Stimulated activated CD4-positive, alpha-beta T cell treated with anti-CD3 and anti-CD28 coated beads, Interleukin-2, amount 100 ng/mL, for 4 hours (primary cell): ENCODE results near the gene AKAP14.
"Not testable (repeated sequence)": the region's sequence is repeated elsewhere in the genome, so short reads cannot be mapped to it uniquely, and the experiment has no call there.

Source experiments
- DNase-seq: peaks from one replicate; pipeline ENCODE4 v3.0.0-alpha.2; 2020; ENCODE audit warnings: low read depth

The AKAP14 gene

DNA sequence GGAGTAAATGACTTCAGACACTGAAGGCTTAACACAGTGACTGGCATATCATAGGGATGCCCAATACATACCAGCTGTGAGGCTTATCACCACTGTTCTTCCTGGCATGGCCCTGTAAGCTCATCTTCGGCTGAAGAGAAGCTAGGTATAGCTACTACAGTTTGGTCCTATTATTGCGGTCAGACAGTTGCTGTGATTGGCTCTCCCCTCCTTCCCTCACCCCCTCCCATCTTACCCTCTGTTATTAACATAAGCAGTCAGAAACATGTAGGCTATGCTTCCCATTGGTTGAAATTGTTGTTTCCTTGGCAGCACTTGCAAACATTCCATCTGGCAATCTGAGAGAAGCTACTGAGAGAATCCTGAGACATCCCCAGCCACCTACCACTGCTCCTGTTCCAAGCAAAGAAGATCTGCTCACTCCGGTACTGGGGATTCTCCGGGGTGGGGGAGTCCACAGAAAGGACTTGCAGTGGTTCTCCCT is at the start of gene AKAP14:
TSS of gene AKAP14 (plus strand) at position 51 of the 484 bp plus-strand sequence. CDS start 7,331 bp downstream, outside the sequence.
- DNase-seq = no peak

DNA sequence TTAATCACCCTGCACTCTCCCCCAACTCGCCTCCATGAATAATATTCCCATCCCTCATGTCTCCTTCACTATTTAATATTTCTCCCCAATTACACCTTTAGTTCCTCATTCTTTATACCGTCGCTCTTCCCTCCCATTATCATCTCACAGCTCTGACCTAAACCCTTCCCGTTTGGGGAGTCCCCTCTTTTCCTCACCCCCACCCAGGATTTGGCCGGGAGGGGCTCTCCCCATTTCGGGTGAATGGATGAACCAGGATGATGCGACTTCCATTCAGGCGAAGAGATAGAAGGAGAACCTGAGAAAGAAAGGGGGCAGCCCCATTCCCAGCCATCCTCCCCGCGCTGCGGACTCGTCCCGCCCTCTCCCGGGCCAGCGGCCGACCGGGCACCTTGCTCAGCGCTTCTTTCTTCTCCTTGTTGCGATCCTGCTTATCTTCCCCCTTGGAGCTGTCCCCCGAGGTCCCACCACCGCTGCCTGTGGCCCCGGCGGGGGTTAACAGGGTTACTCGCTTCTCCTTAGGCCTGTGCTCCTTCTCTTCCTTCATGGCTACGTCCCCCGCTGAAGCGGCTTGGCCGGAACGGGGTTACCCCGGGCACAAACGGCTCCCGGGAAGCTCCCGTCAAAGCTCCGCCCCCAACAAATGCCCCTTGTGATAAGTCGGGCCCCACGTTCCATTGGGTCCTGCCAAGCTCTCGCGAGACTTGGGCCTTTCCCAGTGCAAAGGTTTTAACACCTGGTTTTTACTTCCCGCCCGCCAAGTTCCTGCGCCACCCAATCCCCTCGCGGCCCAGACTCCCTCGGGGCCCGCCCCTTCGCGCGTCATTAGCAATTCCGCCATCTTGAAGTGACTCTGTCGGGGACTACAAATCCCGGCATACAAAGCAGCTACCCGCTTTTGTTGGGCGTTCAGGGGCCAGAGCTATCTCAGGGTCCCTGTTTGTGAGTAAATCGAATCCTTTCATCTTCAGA is 43.0 kb upstream of the AKAP14 start, which contains the start of gene UPF3B:
TSS of gene UPF3B (minus strand) at position 582 of the 972 bp plus-strand sequence. CDS start at position 547, 35 bp downstream.
- DNase-seq = peak; percentile 91

DNA sequence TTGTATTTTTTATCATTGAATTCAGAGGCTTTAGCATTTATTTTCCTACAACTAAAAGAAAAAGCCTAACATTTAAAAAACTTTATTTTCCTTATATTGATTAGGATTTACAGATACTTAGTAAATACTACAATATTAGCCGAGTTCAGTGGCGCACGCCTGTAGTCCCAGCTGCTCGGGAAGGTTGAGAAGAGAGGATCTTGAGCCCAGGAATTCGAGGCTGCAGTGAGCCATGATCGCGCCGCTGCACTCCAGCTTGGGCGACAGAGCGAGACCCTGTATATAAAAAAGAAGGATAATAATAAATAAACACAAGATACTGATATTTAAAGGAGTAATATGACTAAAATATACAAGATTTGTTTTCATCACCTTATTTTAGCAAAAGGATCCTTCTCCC is 42.2 kb upstream of the AKAP14 start:
- no peak for DNase-seq

DNA sequence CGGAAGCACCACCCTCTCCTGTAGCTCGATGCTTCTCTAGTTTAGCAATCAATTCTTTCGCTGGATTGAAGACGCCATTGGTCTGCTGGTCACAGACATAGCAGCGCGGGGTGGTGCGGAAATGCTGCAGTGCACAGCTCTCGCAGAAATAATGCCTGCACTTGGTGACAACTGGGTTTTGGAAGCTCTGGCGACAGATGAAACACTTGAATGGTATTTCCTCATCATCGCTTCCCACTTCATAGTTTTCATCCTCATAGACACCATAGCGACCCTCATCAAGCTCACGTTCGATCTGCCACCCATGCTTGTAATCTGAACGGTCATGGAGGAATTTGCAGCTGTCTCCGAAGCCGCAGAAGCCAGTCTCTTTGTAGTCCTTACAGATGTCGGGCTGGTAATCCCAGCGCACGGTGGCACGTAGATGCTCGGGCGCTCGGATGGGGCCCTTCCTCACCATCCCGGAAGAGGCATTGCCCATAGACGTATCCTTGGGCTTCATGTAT is 25.0 kb upstream of the AKAP14 start:
- DNase-seq = no peak

DNA sequence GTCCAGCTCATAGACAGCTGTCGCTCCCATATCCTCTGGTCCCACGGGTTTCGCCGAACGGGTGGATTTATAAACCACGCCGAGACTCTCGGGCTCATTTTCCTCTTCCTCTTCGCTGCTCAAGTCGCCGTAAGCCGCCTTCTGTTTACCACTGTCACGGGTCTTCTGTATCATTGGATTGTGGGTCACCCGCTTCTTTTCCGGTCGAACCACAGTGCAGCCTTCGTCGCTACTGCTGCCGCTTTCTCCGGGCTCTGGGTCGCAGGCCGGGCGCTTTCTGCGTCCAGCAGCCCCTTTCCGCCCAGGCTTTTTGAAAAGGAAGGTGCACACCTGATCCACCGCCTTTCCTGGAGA is 24.5 kb upstream of the AKAP14 start:
- DNase-seq = no peak

DNA sequence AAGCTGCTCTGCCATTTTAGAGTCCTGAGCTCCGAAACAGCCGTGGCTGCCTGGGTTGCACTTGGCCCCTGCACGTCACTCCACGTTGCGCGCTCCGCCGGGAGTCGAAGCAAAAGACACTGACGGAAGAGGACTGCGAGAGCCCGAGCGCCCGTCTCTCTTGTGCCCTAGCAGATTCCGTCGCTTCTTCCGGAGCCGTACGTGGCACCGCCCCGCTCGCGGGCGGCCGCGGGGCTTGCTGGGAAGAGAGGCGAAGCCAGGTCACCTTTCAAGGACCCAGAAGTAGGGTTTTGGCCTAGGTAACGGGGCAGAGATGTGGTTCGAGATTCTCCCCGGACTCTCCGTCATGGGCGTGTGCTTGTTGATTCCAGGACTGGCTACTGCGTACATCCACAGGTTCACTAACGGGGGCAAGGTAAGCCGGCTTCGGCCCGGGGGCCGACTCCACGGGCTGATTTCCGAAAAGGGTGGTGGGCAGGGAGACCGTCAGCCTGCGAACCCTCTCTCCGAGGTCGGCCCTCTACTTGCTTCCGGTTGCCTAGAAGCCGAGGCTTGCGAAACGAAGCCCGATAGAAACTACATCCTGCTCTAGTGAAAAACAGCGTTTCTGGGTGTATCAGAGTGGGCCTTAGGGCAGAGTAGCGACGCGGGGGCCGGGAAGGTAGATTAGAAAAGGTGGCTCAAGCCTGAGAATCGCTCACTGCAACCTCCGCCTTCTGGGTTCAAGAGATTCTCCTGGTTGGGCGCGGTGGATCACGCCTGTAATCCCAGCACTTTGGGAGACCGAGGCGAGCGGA is 23.9 kb upstream of the AKAP14 start, which contains the start of the genes NDUFA1 and RNF113A:
TSS of gene NDUFA1 (plus strand) at position 234 of the 797 bp plus-strand sequence. CDS start at position 314, 80 bp downstream.
TSS of gene RNF113A (minus strand) at position 135 of the 797 bp plus-strand sequence. CDS start at position 15, 120 bp downstream.
- peak; percentile 73 for DNase-seq

DNA sequence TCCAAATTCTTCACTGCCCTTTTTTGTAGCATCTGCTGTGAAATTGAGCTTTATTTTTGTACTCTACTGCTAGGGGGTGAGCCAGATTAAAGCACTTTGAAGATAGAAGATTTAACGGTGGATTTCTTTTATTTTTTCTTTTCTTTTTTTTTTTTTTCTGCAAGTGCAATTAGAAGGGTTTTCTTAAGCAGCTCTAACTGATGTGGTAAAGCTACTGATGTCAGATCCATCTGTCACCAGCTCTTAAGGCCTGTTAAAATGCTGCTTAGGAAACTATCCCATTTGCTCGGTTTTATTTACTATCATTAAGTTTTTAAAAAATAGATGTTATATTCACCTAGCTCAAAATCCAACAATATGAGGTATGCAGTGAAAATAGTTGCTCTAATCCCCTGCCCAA is 17.0 kb upstream of the AKAP14 start:
- no peak for DNase-seq

DNA sequence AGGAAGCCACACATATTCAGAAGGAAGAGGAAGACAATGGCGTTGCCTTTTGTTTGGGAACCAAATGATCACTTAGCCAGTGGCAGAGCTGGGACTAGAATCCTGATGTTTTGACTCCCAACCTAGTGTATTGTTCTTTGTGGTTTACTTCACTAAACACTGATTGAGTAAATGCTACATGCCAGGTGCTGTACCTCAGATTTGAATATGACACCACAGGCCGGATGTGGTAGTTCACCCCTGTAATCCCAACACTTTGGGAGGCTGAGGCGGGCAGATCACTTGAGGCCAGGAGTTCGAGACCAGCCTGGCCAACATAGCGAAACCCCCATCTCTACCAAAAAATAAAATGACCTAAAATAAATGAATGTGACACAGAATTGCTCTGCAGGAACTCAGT is 15.6 kb upstream of the AKAP14 start:
- DNase-seq = no peak

DNA sequence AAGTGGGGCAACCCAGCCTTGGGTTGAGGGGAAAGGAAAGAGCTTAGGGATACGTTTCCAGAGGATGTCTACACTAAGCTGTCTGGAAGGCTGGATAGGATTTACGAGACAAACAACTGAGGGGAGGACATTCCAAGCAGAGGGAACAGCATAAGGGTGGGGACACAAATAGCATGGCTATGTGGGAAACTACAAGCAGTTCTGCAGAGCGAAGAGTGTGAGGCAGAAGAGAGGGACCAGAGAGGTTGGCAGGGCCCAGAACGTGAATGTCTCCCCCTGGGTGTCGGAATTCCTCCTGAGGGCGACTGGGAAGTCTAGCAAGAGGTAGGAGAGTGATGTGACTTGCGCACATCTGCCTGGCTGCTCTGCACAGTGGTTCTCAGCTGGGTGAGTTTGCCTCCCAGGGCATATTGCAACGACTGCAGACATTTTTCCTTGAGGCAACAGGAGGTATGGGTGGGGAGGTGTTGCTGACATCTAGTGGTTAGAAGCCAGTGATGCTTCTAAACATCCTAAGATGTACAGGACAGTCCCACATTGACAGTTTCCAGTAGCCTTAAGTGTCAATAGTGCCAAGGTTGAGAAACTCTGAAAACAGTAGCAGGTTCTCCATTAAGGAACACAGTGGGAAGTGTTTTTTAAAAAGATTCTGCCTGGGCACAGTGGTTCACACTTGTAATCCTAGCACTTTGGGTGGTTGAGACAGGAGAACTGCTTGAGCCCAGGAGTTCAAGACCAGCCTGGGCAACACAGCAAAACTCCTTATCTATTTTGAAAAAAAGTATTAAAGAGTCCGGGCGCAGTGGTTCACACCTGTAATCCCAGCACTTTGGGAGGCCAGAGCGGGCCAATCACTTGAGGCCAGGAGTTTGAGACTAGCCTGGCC is 14.9 kb upstream of the AKAP14 start:
- no peak for DNase-seq

DNA sequence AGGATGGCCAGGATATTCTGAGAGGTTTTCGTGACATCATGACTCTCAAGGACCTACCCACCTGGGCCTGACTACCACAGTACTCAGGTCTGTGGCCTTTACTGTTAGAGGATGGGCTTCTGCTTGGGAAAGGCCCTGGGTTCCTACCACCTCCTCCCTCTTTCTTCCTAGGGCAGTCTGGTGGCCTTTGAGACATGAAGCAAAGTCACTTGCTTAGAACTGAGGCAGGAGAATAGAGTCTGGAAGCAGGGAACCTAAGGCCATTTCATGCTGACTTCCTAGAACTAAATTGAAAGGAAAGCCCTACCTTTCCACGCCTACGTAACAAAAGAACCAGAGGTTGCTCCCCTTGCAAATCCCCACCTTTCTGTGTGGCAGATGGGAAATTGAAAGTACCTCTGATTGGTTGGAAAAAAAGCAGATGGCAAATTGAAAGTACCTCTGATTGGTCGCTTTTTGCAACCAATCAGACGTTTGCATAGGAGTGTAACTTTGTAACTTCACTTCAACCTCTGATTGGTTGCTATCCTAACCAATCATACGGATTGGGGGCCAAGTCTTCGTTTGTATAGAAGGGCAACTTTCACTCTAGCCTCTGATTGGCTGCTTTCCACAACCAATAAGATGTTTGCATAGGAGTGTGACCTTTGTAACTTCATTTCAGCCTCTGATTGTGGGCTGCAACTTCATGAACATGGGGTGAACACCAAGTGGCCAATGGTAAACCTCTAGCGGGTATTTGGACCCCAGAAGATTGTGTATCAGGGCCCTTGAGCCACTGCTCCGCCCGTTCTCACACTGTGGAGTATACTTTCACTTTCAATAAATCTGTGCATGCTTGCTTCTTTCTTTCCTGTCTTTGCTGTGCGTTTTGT is 9.9 kb upstream of the AKAP14 start:
- no peak for DNase-seq

DNA sequence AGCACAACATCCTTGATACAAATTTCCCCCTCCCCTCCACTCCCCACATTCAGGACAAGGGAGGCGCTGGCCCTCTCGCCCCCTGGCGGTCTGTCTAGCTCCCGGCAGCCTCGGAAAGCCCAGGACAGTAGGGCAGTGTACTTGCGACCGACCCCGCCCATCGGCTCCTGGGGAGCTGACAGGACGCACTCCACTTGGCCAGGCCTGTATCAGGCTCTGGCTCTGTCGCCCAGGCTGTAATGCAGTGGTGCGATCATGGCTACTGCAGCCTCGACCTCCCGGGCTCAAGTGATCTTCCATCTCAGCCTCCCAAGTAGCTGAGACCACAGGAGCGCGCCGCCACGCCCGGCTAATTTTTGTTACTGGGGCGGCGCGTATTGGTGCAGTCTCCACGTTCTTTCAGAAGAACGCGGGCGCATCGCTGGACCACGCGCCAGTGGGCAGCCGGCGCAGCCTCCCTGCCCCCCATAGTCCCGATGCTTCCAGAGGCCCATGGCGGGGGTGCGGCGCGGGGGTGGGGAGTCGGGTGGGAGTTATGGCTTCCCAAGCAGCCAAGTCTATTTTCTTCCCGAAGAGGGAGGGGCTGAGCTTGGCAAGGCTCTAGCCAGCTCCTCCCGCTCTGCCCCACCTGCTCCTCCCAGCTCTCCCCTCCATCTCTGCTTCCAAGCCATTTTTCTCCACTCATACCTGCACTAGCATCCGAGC is 7.8 kb upstream of the AKAP14 start:
- DNase-seq = no peak

DNA sequence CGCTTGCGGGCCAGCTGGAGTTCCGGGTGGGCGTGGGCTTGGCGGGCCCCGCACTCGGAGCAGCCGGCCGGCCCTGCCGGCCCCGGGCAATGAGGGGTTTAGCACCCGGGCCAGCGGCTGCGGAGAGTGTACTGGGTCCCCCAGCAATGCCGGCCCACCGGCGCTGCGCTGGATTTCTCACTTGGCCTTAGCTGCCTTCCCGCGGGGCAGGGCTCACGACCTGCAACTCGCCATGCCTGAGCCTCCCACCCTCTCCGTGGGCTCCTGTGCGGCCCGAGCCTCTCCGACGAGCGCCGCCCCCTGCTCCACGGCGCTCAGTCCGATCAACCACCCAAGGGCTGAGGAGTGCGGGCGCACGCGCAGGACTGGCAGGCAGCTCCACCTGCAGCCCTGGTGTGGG is 5.1 kb upstream of the AKAP14 start:
- not testable (repeated sequence) for DNase-seq

DNA sequence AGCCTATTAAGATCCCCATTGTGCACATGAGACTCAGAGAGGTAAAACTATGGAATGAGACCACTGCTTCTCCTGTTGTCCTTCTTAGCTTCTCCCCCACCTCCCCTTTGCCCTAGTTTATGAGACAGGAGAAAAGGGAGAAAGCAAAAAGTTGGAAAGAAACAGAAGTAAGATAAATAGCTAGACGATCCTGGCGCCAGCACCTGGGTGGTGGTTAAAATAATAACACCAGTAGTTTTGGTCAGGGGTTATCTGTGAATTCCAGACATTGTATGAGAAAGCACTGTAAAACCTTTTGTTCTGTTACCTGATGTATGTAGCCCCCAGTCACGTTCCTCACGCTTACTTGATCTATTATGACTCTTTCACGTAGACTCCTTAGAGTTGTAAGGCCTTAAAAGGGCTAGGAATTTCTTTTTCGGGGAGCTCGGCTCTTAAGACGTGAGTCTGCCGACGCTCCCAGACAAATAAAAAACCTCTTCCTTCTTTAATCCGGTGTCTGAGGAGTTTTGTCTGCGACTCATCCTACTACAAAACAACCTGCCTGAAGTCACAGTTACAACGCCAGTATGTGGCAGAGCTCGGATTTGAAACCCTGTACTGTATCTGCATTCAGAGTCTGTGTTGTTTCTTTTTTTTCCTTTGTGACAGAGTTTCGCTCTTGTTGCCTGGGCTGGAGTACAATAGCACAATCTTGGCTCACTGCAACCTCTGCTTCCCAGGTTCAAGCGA is 3.6 kb upstream of the AKAP14 start:
- DNase-seq = not testable (repeated sequence)

DNA sequence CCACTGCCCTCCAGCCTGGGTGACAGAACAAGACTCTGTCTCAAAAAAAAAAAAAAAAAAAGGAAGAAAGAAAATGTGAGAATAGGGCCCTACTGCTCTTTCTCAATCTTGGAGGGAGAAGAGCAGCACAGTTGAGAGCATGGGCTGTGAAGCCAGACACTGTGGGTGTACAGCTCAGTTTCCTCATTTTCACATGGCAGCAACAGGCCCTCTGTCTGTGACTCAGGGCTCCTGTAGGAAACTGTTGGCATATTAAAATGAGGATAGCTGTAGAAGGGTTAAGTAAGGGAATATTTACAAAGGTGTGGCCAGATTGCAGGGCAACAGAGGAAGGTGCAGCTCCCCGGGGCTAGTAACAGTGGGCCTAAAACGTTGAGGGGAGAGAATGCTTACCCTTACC is 3.4 kb downstream of the AKAP14 start:
- no peak for DNase-seq

DNA sequence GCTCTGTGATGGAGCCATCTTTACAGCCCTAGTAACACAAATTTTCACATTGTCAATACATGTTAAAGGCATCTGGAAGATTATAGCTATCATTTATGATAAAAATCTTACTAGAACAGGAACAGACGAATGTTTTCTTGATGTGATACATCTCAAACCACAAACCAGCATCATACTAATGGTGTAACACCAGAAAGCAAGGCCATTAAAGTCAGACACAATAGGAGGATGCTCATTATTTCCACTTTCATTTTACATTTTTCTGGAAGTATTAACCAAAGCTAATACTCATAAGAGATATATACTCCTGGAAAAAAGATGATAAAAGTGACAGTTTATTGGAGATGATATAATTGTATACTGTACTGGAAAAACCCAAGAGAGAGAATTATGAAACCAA is 5.3 kb downstream of the AKAP14 start:
- no peak for DNase-seq

DNA sequence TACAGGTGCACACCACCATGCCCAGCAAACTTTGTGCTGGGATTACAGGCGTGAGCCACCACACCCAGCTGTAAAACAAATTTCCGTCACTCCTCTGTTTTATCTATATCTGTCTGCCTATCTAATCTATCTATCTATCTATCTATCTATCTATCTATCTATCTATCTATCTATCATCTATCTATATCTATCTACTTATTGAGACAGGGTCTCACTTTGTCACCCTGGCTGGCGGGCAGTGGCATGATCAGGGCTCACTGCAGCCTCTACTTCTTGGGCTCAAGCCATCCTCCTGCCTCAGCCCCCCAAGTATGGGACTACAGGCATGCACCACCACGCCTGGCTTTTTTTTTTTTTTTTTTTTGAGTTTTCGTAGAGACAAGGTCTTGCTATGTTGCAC is 20.6 kb downstream of the AKAP14 start:
- no peak for DNase-seq

DNA sequence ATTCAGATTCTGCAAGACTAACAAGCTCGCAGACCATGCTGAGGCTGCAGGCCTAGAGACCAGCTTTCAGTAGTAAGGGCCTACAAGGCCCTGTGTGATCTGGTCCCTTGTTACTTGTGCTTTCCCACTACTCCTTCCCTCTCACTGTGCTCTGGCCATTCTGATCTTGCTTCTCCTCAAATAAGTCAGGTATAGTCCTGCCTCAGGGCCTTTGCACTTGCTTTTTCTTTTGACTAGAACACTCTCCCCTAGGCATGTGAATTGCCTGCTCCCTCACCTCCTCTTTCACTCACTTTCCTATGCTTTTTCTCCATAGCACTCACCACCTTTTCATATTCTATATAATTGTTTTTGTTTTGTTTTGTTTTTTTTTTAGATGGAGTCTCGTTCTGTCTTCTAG is 22.2 kb downstream of the AKAP14 start:
- no peak for DNase-seq

DNA sequence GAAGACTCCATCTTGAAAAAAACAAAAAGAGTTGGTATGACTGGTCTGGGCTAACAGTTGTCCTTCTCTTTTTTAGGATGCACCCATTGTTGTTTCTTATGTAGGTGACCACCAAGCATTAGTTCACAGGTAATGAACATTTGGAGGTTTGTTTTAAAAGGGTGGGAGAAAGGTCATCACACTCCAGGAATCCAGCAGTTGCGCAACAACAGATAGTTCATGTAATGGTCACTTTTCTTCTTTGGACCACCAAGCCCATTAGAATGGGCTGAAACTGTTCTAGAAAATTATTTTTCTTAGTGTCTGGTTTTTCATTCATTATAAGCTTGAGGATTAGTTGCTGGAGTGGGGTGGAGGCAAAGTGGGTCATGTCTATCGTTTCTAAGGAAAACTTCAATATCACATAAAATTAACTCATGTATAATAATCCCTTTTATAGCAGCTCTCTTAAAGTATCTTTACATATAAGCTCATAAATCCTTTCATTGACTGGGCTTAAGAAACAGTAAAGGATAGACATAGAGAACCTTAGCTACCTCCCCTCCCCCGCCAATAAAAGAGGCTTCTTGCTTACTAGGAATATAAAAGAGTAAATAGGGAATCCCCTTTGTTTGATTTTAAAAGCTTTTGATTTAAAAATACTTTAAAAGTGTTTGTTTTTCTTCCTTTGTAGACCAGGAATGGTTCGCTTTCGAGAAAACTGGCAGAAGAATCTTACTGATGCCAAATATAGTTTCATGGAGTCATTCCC is 24.3 kb downstream of the AKAP14 start:
- DNase-seq = no peak
